Endothelial cell (in vitro differentiated cells): ENCODE measurements around the gene CEP131. TPM values are rescaled to one million over a fixed set of nuclear protein-coding genes. Genes with fewer than 3 reads are reported as not detected.

Source experiments
- DNase-seq: peaks from one replicate; pipeline ENCODE4 v3.0.0; 2021; ENCODE audit warnings: low spot score
- H3K27ac Mint-ChIP-seq: one replicate; pipeline ENCODE4 v1.8.0; 2021; ENCODE audit warnings: mixed read lengths, inconsistent platforms; ENCODE audit not compliant: unreplicated experiment
- H3K27me3 Mint-ChIP-seq: one replicate; pipeline ENCODE4 v1.8.0; 2021; ENCODE audit warnings: mild to moderate bottlenecking, moderate library complexity, mixed read lengths, inconsistent platforms; ENCODE audit not compliant: unreplicated experiment
- H3K36me3 Mint-ChIP-seq: one replicate; pipeline ENCODE4 v1.8.0; 2021; ENCODE audit warnings: mild to moderate bottlenecking, low read depth, mixed read lengths, inconsistent platforms; ENCODE audit not compliant: unreplicated experiment
- H3K4me1 Mint-ChIP-seq: one replicate; pipeline ENCODE4 v1.8.0; 2021; ENCODE audit warnings: mild to moderate bottlenecking, mixed read lengths, inconsistent platforms; ENCODE audit not compliant: unreplicated experiment
- H3K4me3 Mint-ChIP-seq: one replicate; pipeline ENCODE4 v1.8.0; 2021; ENCODE audit warnings: mild to moderate bottlenecking, mixed read lengths, inconsistent platforms; ENCODE audit not compliant: unreplicated experiment
- H3K9me3 Mint-ChIP-seq: one replicate; pipeline ENCODE4 v1.8.0; 2021; ENCODE audit warnings: mixed read lengths, inconsistent platforms; ENCODE audit not compliant: unreplicated experiment
- total RNA-seq: library from RNA; stranded (reverse); fragmentation: NEBNext Ultra II Directional; extraction: Animal tissue kit (Norgen Biotek cat#: 25700); gene quantifications from one replicate; pipeline ENCODE4 v1.2.1, GENCODE V29; 2021; ENCODE audit not compliant: unreplicated experiment
- TF ChIP-seq, protein P1 (sequence below): fragments of 200-600 bp; sonication (generic); IDR thresholded peaks from one replicate; pipeline ENCODE4 v1.5.0; 2021; ENCODE audit warnings: antibody characterized with exemption; ENCODE audit not compliant: unreplicated experiment

The CEP131 gene
- total RNA-seq, 1 donor from 2014 or later = 21.1 TPM

DNA sequence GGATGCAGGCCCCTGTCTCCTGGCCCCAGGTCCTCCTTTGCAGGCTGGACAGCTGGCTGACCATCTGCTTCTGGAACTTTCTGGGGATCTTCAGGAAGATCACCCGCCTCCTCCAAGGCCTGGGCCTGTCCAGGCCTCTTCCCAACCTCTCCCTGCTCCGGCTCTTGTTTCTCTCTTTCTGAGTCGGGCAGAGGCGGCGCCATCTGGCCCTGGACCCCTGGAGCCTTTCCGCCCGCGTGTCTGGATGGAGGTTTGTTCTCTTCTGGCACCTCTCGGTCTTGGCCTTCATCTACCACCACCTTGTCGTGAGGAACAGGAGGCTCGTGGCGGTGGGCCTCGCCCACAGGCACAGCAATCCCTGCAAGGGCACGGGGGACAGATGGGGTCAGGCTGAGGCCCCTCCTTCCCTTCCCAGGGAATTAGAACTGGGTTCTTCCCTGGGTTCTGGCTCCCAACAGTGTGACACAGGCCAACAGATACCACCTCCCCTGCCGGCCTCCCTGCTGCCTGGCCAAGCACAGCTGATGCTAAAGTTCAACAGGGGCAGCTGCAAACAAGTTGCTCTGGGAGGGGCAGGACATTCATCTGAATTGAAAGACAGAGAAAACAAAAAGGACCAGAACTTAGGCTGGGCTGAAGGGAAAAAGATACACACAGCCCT is 29.7 kb upstream of the CEP131 start:
- H3K4me3 Mint-ChIP-seq = no peak overlapping the region
- no peak overlapping the region for H3K27ac Mint-ChIP-seq
- no peak for DNase-seq
- H3K9me3 Mint-ChIP-seq = no peaks in the 10 kb centered on the region
- H3K36me3 Mint-ChIP-seq = peaks cover 14% of the 10 kb centered on the region
- H3K27me3 Mint-ChIP-seq = peaks cover 14% of the 10 kb centered on the region
- TF ChIP-seq, protein P1, sequence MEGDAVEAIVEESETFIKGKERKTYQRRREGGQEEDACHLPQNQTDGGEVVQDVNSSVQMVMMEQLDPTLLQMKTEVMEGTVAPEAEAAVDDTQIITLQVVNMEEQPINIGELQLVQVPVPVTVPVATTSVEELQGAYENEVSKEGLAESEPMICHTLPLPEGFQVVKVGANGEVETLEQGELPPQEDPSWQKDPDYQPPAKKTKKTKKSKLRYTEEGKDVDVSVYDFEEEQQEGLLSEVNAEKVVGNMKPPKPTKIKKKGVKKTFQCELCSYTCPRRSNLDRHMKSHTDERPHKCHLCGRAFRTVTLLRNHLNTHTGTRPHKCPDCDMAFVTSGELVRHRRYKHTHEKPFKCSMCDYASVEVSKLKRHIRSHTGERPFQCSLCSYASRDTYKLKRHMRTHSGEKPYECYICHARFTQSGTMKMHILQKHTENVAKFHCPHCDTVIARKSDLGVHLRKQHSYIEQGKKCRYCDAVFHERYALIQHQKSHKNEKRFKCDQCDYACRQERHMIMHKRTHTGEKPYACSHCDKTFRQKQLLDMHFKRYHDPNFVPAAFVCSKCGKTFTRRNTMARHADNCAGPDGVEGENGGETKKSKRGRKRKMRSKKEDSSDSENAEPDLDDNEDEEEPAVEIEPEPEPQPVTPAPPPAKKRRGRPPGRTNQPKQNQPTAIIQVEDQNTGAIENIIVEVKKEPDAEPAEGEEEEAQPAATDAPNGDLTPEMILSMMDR = no peak
- H3K4me1 Mint-ChIP-seq = peaks cover 6% of the 10 kb centered on the region

DNA sequence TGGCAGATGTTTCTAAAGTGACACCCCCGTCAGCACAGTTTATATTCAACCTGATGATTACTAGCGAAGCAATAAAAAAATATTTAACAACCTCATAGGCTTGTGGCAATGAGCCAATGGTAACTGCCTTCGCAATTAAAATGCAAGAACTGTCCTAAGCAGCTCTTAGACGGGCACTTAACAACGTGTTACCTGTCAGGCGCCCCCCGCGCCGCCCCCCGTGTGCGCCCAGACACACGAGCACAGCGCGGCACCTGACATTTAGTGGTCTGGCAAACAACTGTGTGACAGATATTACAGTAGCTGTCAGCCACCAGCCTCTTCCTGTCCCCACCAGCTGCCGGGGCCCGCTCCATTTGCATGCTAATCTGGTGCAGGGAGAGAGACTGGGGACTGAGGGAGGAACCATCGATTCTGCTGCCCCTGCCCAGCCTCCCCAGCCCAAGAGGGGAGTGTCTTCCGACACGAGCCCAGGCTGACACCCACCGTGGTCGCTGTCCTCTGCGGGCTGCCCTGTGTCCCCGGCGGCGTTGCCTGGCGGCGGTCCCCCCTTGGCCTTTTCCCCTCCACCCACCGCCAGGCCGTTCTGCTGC is 29.0 kb upstream of the CEP131 start:
- Mint-ChIP-seq H3K36me3 (peaks cover 14% of the 10 kb centered on the region), H3K4me3 (no peak overlapping the region)
- DNase-seq = no peak

DNA sequence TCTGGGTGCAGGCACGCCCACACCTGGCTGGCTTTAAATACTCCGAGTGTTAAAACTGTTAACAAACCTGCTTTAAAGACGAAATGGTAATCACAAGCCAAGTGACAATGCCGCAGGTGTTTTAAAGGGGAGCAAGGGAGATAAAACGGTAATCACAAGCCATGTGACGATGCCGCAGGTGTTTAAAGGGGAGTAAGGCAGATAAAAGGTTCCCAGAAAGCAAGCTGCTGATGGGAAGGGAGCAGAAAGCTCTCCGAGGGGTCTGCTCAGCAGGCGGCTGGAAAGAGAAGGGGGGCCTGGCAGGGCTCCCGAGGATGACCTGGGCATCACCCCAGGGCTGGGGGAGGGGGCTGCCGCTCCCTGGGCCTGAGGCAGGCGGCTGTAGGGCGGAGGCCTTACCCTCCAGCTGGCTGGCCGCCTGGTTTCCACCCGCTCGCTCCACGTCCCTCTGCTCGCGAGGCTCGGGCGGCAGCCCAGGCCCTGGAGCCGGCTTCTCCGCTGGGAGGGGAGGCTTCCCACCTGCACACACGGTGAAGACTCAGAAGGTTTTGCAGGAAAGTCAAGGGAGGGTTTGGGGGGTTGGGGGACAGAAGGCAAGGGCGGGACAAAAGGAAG is 28.4 kb upstream of the CEP131 start:
- no peak overlapping the region for H3K27ac Mint-ChIP-seq
- peaks cover 14% of the 10 kb centered on the region for H3K36me3 Mint-ChIP-seq
- H3K9me3 Mint-ChIP-seq = no peaks in the 10 kb centered on the region
- H3K4me1 Mint-ChIP-seq = peaks cover 6% of the 10 kb centered on the region
- TF ChIP-seq, protein P1 = no peak
- H3K27me3 Mint-ChIP-seq = peaks cover 11% of the 10 kb centered on the region
- no peak overlapping the region for H3K4me3 Mint-ChIP-seq
- DNase-seq = no peak

More for the DNA sequence above, 29.0 kb upstream of the CEP131 start:
- no peaks in the 10 kb centered on the region for H3K9me3 Mint-ChIP-seq
- peaks cover 6% of the 10 kb centered on the region for H3K4me1 Mint-ChIP-seq
- TF ChIP-seq, protein P1 = no peak
- H3K27ac Mint-ChIP-seq = no peak overlapping the region
- peaks cover 10% of the 10 kb centered on the region for H3K27me3 Mint-ChIP-seq

DNA sequence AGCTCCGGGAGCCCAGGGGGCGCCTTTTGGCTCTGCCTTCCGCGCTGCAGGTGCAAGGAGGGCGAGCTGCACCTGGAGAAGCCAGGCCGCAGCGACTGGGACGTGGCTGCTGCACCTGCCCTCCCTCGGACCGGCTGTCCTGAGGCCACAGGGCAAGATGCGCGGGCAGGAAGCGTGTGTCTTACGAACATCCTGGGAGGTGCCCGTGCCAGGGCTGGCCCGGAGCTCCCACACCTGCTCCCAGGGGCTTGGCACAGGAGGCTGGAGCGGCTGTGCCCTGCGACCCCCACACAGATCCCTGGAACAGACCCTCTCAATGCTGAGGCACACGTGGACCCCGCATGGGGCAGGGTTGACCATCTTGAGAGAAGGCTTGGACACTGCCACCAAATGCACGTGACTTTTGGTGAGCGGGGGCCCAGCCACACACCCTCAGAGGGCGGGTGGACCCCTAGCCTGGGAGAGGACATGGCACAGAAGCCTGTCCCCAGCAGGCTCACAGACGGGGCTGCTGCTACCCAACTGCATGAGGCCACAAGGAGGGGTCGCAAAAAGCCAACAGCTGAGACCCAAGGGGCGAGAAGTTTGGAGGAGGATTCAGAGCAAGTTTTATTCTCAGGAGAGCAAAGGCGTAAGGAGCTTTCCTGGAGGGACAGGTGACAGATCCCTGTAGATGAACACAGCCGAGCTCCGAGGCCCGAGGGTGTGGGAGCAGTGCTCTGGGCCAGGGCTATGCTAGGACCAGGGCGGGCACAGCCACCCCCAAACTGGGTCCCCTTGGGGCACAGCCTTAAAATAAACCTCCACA is 27.7 kb upstream of the CEP131 start:
- TF ChIP-seq, protein P1 = no peak
- no peak for DNase-seq
- peaks cover 11% of the 10 kb centered on the region for H3K27me3 Mint-ChIP-seq
- no peak overlapping the region for H3K27ac Mint-ChIP-seq
- peaks cover 6% of the 10 kb centered on the region for H3K4me1 Mint-ChIP-seq
- H3K36me3 Mint-ChIP-seq = peaks cover 14% of the 10 kb centered on the region
- H3K9me3 Mint-ChIP-seq = no peaks in the 10 kb centered on the region
- peak overlapping the region; percentile 59 for H3K4me3 Mint-ChIP-seq
